Myocyte (in vitro differentiated cells): Measurements from ENCODE around the gene VAMP3. TPM values are rescaled to one million over a fixed set of nuclear protein-coding genes. Genes with fewer than 3 reads are reported as not detected.
A peak's percentile ranks its signal among the peaks of the same experiment; 100 is the strongest.

Experiments
- DNase-seq: peaks from one replicate; pipeline ENCODE4 v3.0.0-alpha.2; 2012; ENCODE audit warnings: low read depth
- polyA plus RNA-seq: library from polyadenylated mRNA; unstranded; fragments of >200 nt; gene quantifications from one replicate; pipeline ENCODE4 v1.2.1, GENCODE V29; 2012; ENCODE audit warnings: missing spikeins
- total RNA-seq: library from RNA; depleted of rRNA; stranded (reverse); fragments of >200 nt; gene quantifications from 2 replicates; pipeline ENCODE4 v1.2.3, GENCODE V29; 2014

Gene VAMP3, protein sequence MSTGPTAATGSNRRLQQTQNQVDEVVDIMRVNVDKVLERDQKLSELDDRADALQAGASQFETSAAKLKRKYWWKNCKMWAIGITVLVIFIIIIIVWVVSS
- 137 and 141 TPM in 2 replicates for total RNA-seq
- polyA plus RNA-seq, result 110 TPM

DNA sequence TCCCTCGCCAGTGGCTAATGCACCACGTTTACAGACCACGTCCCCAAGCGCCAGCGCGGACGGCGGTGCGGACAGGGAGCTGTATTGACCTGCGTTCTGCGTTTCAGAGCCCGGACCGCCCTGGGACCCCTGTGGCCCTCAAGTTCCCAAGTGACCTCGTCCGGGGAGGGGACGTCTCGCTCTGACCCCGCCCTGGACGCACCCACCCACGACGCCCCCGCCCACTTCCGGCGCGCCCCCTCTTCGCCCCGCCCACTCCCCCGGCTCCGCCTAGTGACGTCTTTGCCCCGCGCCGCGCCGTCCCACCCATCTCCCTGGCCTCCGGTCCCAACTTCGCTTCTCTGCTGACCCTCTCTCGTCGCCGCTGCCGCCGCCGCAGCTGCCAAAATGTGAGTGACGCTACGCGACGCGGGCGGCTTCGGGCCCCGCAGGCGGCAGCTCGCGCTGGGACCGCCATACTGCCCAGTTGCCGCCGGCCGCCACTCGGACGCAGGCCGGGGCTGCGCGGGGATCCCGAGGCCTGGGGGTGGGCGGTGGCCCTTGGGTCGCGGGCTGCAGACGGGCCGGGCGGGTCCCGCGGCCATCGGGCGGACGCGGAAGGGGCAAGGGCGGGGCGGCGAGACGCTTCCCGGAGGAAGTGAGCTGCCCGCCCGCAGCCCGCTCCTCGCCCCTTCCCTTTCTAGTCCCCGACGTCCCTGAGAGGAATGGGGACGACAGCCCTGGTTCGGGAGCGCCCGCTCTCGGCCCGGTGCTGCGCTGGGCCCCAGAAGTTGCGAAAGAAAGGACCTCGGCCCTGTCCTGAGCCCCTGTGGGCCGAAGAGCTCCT lies at the start of gene VAMP3:
Gene VAMP3, plus strand, starts transcription at position 300 of the 826 bp plus-strand sequence. Its CDS starts 88 bp downstream, at position 388.
- DNase-seq, result peak; percentile 89

DNA sequence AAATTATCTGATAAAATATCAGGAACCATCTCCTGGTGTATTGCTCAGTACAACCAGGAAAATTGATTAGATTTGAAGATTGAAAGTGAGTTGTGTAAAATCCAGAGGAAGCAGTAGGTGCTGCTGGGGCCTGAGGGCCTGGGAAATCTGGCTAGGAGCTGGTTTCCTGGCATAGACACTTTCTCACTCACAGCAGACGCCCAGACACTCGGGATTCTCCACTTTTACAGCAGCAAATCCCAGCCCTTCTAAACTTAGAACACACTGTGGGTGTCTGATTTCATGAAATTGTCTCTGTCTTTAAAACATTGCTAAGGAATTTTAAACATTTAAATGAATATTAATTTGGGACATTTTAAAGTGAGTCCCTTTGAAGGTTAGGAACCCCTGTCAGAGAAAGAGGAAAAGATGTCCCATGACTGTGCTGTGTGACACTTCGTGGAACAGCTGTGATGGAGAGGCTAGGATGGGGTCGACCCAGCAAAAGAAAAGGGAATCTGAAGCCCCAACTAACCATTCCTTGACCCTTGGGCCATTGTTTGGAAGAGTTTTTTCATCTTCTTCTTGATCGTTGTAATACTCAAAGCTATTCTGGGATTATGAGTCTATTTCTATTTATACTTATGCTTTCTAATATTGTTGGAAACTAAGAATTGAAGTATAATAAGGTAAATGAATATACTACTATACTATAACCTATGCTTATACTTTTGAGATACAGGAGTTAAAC lies 49.0 kb upstream of the VAMP3 start:
- peak; percentile 41 for DNase-seq

DNA sequence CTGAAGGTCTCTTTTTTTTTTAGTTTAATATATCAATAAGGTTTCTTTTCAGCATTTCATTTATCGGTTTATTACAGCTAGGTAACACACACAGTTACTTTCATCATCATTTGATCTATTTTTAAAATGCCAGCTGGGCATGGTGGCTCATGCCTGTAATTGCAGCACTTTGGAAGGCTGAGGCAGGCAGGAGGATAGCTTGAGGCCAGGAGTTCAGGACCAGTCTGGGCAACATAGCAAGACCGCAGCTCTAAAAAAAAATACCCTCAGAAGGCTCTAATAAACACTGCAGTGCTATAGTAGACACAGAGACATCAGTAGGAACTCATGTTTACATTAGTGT lies 48.5 kb upstream of the VAMP3 start:
- peak; percentile 63 for DNase-seq

DNA sequence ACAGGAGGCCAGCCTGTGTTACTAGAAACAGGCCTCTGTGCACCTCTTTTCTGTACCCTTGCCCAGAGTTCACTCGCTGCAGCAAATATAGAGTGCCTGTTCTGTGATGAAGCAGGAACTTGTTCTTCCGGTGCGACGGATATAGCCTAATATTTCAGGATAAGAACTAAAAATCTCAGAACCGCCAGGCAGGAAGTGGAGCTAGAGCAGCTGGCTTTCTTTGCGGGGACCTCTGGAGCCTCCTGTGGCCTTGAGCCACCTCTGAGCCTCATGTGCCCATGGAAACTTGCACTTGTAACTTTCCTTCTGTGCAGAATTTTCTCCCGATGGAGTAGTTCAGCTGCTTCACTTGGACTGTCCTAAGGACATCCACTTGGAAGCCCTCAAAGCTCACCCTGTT lies 44.5 kb upstream of the VAMP3 start:
- no peak for DNase-seq

DNA sequence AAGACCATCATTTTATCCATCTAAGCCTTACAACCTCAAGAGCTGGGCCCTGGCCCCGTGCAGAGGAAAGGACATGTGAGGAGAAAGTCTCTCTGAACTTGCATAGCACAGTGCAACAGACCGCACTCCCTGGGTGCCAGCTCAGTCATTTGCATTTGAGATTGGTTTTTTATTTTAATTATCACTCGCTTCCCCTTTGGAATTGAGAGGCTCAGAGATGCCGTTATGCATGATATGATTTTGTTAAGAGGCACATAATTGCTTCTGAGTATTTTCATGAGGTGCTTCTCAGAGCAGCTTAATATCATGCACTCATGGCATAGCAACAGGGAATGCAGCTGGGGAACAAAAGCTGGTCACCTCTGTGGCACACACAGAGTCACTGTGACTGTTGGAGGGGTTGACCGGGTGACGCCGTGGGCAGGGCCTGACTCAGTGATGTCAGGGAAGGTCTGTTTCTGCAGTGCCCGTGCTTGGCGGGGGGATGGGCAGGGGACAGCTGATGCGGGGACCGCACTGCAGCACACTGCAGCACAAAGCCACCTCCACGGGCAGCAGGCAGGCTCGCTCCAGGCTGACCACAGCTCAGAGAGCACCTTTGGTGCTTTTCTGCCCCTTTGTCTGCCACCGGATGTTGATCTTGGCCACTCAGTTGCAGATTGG lies 43.2 kb upstream of the VAMP3 start:
- DNase-seq, result no peak

DNA sequence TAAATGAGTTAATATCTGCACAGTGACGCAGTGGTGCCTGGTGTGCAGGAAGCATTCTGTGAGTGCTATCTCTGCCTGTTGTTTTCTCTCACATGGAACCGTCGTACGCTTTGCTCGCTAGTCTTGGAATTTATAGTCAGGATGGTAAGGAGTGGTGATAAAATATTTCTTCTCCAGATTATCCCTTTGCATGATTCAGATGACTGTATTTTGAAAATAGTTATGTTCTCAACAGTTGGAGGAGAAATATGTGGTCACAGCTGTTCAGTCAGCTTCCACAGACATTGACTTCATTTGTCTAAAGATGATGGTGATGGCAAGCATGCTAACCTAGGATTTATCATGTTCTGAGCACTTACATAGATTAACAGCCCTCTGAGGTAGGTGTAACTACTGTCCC lies 41.3 kb upstream of the VAMP3 start:
- DNase-seq, result peak; percentile 26

DNA sequence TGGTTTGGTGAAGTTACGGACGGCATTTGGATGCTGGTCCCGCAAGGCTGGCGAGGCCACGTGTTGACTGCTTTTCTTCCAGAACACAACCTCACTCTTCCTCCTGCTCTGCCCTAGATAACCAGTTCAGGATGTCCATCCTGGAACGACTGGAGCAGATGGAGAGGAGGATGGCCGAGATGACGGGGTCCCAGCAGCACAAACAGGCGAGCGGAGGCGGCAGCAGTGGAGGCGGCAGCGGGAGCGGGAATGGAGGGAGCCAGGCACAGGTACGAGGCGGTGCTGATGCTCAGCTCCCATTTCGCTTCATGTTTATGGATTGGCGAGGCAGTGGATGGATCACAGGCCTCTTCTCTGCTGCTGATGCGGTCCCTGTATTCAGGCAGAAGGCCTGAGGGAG lies 38.8 kb upstream of the VAMP3 start:
- no peak for DNase-seq

DNA sequence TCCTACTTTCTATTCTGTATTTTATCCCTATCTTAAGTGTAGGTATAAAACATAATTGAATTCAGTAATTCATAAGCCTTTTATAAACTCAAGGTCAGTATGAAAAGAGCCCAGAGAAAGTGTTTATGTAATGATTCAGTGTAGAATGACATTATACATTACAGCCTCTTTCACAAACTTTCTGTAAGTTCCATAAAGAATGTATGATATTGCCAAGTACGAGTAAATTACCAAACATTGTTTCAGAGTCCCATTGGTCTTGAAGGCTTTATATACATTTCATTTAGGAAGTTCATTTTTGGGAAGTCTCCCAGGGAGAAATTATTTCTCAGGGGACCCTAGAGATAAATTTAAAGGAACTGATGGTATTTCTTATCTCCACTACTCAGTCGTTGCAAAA lies 37.8 kb upstream of the VAMP3 start:
- DNase-seq, result no peak

DNA sequence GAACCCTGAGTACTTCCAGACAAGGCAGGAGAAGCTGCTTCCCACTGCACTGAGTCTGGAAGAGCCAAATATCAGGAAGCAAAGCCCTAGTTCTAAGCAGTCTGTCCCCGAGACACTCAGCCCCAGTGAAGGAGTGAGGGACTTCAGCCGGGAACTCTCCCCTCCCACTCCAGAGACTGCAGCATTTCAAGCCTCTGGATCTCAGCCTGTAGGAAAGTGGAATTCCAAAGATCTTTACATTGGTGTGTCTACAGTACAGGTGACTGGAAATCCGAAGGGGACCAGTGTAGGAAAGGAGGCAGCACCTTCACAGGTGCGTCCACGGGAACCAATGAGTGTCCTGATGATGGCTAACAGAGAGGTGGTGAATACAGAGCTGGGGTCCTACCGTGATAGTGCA lies 33.1 kb upstream of the VAMP3 start:
- no peak for DNase-seq

DNA sequence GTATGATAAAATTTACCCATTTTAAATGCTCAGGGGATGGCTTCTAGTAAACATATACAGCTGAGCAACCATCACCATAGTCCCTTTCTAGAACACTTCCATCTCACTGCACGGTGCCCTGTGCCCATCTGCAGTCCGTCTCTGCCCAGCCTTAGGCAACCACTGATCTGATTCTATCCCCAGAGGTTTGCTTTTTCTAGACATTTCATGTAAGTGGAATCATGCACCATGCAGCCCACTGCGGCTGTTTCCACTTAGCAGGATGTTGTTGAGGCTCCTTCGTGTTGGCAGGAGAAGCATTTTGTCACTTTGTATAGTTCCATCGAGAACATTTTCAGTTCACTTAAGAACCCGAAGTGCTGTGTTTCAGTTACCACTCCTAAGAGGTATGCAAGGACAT lies 27.8 kb upstream of the VAMP3 start:
- DNase-seq, result no peak

DNA sequence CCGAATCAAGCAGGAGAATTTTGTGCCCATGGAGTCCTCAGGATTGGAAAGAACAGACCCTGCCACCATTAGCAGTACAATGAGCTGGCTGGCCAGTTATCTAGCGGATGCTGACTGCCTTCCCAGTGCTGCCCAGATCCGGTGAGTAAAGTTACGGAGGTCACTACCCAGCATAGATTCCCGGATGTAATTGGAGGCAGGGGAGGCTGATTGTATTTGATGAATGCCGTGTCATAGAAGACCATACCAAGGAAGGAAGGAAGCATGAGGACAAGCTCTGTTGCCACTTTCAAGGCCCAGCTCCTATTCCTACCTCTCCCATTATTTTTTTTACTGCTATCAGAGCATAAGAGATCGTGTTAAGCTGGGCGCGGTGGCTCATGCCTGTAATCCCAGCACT lies 26.2 kb upstream of the VAMP3 start:
- no peak for DNase-seq

DNA sequence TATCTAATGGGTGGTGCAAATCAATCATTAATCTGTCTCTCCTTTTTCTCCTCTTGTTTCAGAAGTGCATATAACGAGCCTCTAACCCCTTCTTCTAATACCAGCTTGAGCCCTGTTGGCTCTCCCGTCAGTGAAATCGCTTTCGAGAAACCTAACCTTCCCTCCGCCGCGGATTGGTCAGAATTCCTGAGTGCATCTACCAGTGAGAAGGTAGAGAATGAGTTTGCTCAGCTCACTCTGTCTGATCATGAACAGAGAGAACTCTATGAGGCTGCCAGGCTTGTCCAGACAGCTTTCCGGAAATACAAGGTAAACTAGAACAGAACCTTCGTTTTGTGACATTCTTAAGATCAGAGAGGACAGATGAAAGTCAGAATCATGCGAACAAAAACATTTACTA lies 25.3 kb upstream of the VAMP3 start:
- DNase-seq, result no peak

DNA sequence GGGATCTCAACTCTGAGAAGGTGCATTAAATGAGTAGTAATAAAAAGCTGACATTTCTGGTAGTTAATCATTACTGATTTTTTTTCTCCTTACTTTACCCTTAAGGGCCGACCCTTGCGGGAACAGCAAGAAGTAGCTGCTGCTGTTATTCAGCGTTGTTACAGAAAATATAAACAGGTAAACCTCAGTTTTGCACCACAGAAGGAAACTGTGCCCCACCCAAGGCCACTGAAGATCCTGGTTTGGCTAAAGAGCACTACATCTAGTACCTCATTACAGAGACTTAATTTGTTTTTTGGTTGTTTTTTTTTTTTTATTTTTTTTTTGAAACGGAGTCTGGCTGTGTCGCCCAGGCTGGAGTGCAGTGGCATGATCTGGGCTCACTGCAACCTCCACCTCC lies 23.5 kb upstream of the VAMP3 start:
- DNase-seq, result no peak

DNA sequence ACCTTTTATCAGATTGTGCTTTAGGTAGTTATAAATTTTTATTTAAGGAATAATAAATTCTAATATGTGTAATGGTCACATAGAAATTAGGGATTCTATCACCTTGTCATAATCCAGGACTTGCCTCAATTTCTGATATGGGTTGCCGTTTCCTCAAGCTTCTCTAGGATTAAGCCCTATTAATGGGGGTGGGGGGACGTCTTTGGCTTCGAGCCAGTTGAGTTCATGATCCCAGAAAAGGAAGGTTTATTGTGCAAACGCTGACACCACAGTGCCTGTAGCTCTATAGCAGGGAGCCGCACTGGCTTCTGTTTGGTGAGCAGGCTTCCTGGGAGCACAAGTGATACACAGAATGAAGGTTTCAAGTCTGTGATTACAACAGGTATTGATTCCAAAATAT lies 22.0 kb upstream of the VAMP3 start:
- no peak for DNase-seq

DNA sequence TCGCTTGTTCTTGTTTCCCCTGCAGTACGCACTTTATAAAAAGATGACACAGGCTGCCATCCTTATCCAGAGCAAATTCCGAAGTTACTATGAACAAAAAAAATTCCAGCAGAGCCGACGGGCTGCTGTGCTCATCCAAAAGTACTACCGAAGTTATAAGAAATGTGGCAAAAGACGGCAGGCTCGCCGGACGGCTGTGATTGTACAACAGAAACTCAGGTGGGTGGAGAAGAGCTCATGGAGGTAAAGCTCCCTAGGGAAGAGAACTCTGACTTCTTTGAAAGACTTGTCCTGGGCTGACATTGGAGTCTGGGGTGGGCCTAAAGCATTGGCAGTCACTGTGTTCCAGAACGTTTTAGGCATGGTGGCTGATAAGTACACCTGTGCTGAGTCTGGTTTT lies 19.9 kb upstream of the VAMP3 start:
- no peak for DNase-seq

DNA sequence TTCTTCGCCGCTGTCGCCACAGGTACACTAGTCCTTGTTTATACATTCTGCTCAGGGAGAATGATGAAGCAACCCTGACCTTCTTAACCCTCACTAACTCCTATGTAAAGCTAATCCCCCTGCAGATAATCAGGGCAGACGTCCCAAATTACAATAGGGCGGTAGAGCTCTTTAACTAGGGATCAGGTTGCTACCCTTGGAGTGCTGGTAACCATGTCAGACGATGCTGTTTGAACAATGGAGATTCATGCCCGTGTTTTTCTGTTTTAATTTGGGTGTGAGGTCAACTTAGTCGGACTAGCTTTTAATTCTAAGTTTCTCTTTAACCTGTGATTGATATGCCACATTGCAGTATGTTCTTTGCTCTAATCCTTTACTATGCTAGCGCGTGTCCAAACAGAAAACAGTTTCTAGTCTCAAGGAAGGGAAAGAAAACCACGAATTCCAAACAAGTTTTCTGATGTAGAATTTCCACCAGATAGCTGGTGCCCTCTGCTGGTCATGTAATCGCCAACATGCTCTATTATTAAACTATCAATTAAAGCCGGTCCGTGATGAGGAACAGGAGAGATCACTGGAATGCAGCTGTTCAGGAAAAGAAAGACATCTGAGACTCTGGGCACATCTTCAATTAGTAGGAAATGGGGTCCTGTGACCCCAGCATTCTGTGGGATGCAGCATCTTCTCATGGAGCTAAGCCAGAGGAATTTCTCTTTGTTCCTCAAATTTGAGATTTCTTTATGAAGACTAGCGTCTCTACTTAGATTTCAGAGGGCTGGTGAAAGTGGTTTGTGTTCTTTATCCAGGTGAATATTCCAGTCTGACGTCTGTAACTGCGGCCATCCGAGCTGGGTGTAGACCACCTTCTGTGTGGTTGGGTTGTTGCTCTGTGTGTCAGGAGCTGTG lies 18.3 kb upstream of the VAMP3 start:
- DNase-seq, result peak; percentile 81

DNA sequence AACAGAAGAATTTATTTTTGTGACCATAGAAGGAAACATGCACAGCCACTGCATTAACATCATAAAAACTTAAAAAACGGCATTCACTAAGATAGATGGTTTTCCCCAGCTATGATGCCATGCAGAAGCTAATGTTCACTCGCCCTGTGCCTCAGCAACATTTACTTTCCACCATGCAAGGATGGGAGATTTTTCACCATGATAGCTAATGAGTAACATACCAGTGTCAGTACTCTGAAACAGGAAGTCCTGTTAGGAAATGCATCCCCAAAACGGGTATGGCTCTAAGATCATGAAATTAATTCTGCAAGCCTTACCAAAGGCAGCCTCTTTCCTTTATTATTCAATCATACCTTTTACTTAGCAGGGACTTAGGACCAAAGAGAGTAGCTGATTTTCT lies 17.5 kb upstream of the VAMP3 start:
- no peak for DNase-seq

DNA sequence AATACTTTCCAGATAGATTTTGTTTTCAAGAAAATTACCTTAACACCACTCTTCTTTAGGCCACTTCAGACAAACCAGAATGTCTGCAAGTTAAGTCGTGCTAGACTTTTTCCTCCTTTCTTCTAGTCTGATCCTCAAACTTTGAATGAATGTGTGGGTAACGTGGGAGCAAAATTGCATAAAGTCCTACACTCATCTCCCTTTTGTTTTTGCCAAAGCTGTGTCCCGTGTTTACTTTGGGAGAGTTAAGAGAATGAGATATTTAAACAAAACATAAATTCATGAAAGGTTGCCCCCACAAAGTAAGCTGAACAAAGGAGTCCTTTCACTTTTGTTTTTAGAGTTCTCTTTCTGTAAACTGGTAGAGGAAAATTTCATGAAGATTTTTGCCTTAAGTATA lies 16.9 kb upstream of the VAMP3 start:
- DNase-seq, result no peak

DNA sequence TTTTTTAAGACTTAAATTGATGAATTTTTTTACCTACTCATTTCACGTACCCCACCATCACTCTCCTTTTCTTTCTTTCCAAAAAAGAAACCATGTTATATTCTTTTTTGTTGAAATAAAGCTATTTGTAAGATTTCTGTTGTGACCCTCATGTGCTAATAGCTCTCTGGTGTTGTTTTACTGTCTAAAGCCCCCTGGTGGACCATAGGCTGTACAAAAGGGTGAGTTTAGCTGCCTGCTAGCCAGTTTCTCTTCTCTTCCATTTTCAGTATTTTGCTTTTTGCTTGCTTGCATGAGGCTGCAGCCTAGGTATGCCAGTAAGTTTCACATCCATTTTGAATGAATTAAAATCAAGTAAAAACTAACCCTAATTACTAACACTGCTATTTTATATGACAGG lies 15.6 kb upstream of the VAMP3 start:
- peak; percentile 9 for DNase-seq

DNA sequence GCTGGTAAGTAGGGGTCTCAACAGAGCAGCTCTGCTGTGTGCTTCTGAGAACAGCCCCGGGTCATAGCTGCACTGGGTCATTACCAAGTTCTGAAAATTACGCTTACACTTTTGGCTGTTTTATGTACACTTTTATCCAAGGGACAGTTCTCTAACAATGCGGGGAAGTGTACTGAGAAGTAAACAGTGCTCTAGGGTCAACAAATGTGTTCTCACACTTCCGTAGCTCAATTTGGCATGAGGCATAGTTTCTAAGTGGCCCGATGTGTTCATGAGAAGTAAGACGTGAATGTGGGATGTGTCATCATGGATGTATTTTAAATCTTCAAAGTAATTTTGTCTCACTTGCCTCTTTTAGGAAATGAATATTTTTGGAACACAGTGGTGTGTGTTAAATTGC lies 10.9 kb upstream of the VAMP3 start:
- no peak for DNase-seq

DNA sequence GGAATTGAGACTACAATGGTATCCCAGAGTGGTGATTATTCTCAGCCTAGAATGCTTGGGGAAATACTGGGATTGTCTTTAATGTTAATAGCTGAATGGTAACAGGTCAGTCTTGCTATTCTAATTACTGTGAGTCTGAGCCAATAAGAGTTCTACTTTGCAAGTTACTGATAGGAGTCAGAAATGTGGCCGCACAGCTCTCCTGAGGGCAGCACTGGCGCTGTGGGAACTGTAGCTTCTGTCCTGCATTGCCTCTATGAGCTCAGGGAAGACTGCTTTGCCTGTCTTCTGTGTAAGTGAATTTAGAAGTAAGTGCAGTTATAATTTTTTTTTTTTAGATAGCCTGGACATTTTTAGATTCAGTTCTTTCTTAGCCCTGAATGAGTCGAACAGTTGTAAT lies 10.0 kb upstream of the VAMP3 start:
- no peak for DNase-seq
